Measurements from ENCODE around the gene CHGA. TPM values are rescaled to one million over a fixed set of nuclear protein-coding genes. Genes with fewer than 3 reads are reported as not detected.

The CHGA gene
- polyA plus RNA-seq, 1 experiment = not detected

- ChIA-PET CTCF (no interaction called here), POLR2A (no interaction called here)
- Histone ChIP-seq H3K27ac (ENCODE audit: low read depth, low read length) (no peak overlapping the region), H3K4me3 (ENCODE audit: low read depth, low read length) (no peak overlapping the region), H3K27me3 (ENCODE audit: control insufficient read depth, insufficient read depth, low read length) (no peaks in the 10 kb centered on the region), H3K9me3 (ENCODE audit: control insufficient read depth, insufficient read depth, low read length) (peaks cover 17% of the 10 kb centered on the region)
- no peak for DNase-seq (ENCODE audit: low read depth, low spot score)
- no peak for TF ChIP-seq CTCF (IDR thresholded peaks at IDR 0.05; ENCODE audit: low read depth, low read length)
Measured at GRCh38 chr14:92970271-92970670, 47.3 kb downstream of the CHGA start.

- ChIA-PET POLR2A (no interaction called here), CTCF (no interaction called here)
- Histone ChIP-seq H3K27me3 (ENCODE audit: control insufficient read depth, insufficient read depth, low read length) (no peaks in the 10 kb centered on the region), H3K9me3 (ENCODE audit: control insufficient read depth, insufficient read depth, low read length) (peaks cover 18% of the 10 kb centered on the region), H3K27ac (ENCODE audit: low read depth, low read length) (no peak overlapping the region), H3K4me3 (ENCODE audit: low read depth, low read length) (no peak overlapping the region)
- no peak for DNase-seq (ENCODE audit: low read depth, low spot score)
- no peak for TF ChIP-seq CTCF (IDR thresholded peaks at IDR 0.05; ENCODE audit: low read depth, low read length)
Measured at GRCh38 chr14:92971601-92972180, 48.7 kb downstream of the CHGA start.

GRCh38 chr14:92973261-92973797 is 50.4 kb downstream of the CHGA start:
- no peak for DNase-seq (ENCODE audit: low read depth, low spot score)
- Histone ChIP-seq H3K4me3 (ENCODE audit: low read depth, low read length) (no peak overlapping the region), H3K9me3 (ENCODE audit: control insufficient read depth, insufficient read depth, low read length) (peaks cover 20% of the 10 kb centered on the region), H3K27me3 (ENCODE audit: control insufficient read depth, insufficient read depth, low read length) (no peaks in the 10 kb centered on the region), H3K27ac (ENCODE audit: low read depth, low read length) (no peak overlapping the region)
- ChIA-PET POLR2A (no interaction called here), CTCF (no interaction called here)
- TF ChIP-seq CTCF (IDR thresholded peaks at IDR 0.05; ENCODE audit: low read depth, low read length) = peak; percentile 64

GRCh38 chr14:92973798-92974372 is 50.9 kb downstream of the CHGA start:
- peaks cover 25% of the 10 kb centered on the region for H3K9me3 ChIP-seq (ENCODE audit: control insufficient read depth, insufficient read depth, low read length)
- TF ChIP-seq CTCF (IDR thresholded peaks at IDR 0.05; ENCODE audit: low read depth, low read length) = no peak
- no peak for DNase-seq (ENCODE audit: low read depth, low spot score)
- ChIA-PET CTCF (no interaction called here), POLR2A (no interaction called here)
- H3K27ac ChIP-seq (ENCODE audit: low read depth, low read length) = no peak overlapping the region
- H3K4me3 ChIP-seq (ENCODE audit: low read depth, low read length) = no peak overlapping the region
- no peaks in the 10 kb centered on the region for H3K27me3 ChIP-seq (ENCODE audit: control insufficient read depth, insufficient read depth, low read length)

- ChIA-PET POLR2A (no interaction called here), CTCF (no interaction called here)
- TF ChIP-seq CTCF (IDR thresholded peaks at IDR 0.05; ENCODE audit: low read depth, low read length) = no peak
- peaks cover 27% of the 10 kb centered on the region for H3K9me3 ChIP-seq (ENCODE audit: control insufficient read depth, insufficient read depth, low read length)
- no peak for DNase-seq (ENCODE audit: low read depth, low spot score)
- H3K4me3 ChIP-seq (ENCODE audit: low read depth, low read length) = no peak overlapping the region
- no peak overlapping the region for H3K27ac ChIP-seq (ENCODE audit: low read depth, low read length)
- no peaks in the 10 kb centered on the region for H3K27me3 ChIP-seq (ENCODE audit: control insufficient read depth, insufficient read depth, low read length)
Measured at GRCh38 chr14:92974541-92975345, 51.8 kb downstream of the CHGA start.

Measured in AG04450 (cell line).